Measurements from ENCODE around the gene RYR1.
"Not testable (repeated sequence)": the region's sequence is repeated elsewhere in the genome, so short reads cannot be mapped to it uniquely, and the experiment has no call there.

Gene RYR1

DNA sequence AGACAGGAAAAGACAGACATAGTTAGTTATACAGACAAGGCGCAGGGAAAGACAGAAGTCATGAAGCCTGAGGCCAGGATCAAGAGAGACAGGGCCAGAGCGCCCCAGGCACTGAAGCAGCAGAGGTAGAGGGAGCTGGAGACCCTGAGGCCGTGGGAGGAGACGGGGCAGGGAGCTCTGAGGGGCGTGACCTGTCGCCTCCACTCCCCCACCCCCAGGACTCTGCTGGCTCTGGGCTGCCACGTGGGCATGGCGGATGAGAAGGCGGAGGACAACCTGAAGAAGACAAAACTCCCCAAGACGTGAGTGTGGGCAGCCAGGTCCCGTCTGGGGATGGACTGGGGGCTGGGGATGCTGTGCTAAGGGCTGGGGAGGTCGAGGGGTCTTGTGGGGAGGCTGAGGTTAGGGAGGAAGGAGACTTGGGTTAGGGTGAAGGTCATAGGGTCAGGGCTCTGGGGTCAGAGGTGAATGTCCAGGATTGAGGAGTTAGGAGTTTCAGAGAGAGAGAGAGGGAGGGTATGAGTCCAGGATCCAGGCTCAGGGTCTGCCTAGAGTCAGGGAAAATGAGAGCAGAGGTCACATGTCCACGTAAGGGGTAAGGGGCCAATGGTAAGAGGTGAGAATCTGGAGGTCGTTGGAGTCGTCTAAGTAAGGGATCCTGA is 31.1 kb downstream of the RYR1 start:
- DNase-seq = no peak

DNA sequence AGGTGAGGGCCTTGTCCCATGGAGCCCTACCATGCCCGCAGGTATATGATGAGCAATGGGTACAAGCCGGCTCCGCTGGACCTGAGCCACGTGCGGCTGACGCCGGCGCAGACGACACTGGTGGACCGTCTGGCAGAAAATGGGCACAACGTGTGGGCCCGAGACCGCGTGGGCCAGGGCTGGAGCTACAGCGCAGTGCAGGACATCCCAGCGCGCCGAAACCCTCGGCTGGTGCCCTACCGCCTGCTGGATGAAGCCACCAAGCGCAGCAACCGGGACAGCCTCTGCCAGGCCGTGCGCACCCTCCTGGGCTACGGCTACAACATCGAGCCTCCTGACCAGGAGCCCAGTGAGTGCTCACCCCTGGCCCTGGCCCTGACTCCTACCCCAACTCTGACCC is 32.6 kb downstream of the RYR1 start:
- no peak for DNase-seq

DNA sequence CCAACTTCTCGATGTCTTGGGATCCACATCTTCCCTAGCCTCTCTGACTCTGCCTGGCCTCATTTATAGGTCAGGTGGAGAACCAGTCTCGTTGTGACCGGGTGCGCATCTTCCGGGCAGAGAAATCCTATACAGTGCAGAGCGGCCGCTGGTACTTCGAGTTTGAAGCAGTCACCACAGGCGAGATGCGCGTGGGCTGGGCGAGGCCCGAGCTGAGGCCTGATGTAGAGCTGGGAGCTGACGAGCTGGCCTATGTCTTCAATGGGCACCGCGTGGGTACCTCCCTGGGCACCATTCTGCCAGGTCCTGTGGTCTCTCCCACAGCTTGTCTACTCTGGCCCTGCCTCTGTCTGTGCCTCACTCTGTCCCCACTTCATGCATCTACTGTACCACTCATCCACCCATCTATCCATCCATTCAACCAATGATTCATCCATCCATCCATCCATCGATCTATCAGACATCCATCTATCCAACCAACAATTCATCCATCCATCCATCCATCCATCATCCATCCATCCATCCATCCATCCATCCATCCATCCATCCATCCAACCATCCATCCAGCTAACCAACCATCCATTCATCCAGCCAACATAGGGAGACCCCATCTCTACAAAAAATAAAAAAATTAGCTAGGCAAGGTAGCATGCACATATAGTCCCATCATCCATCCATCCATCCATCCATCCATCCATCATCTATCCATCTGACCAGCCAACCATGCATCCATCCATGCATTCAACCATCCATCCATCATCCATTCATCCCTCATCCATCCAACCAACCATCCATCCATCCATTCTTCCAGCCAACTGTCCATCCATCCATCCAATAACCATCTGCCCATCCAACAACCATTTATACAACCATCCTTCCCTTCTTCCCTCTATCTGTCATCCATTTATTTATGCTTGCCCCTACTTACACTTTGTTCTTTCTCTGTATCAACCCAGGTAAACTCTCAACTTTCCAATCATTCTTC is 34.3 kb downstream of the RYR1 start:
- no peak for DNase-seq

DNA sequence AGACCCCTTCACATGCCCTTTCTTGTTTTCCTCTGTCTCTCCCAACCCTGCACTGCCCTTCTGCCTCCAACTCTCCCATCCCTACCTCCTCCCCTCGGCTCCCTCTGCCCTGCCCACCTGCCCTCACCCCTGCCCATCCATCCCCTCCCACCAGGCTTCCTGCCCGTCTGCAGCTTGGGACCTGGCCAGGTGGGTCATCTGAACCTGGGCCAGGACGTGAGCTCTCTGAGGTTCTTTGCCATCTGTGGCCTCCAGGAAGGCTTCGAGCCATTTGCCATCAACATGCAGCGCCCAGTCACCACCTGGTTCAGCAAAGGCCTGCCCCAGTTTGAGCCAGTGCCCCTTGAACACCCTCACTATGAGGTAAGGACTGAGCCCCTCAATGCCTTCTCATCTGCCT is 35.7 kb downstream of the RYR1 start:
- no peak for DNase-seq

DNA sequence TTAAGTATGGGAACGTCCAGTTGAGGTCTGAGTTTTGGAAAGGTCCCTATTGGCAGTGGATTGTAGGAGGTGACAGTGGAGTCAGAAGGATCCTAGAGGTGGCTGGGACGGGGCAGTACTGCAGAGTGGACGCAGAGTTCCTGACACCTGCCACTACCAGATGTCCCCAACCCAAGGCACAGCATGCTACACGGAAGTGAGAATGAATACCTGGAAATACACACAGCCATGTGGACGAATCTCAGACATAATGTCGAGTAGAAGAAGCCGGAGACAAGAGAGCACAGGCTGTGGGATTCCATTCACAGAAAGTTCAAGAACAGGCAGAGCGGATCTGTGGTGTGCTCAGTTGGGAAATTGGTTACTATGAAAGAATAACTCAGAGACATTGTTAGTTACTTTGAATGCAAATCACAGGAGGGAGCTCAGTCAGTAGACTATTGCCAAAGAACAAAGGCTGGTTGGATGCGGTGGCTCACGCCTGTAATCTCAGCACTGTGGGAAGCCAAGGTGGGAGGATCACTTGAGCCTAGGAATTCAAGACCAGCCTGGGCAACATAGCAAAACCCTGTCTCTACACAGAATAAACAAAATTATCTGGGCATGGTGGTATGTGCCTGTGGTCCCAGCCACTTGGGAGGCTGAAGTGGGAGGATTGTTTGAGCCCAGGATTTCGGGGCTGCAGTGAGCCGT is 37.4 kb downstream of the RYR1 start:
- no peak for DNase-seq

DNA sequence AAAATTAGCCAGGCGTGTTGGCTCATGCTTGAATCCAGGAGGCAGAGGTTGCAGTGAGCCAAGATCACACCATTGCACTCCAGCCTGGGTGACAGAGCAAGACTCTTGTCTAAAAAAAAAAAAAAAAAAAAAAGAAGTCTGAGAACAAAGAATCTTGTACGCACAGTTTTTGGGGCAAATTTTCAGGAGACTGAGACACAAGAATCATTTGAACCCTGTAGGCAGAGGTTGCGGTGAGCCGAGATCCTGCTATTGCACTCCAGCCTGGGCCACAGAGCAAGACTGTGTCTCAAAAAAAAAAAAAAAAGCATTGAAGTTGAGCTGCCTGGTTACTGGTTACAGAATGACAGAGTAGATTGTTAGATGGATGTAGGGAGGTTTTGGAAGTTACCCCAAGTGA is 39.2 kb downstream of the RYR1 start:
- not testable (repeated sequence) for DNase-seq

DNA sequence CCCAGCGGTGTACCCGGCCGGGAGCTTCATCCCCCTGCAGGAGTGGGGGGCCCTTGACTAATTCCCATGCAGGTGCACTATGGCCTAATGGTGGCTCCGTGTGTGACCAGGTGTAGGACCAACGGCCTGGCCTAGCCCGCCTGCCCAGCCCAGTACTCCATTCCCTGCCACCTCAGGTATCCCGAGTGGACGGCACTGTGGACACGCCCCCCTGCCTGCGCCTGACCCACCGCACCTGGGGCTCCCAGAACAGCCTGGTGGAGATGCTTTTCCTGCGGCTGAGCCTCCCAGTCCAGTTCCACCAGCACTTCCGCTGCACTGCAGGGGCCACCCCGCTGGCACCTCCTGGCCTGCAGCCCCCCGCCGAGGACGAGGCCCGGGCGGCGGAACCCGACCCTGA is 39.7 kb downstream of the RYR1 start:
- no peak for DNase-seq

DNA sequence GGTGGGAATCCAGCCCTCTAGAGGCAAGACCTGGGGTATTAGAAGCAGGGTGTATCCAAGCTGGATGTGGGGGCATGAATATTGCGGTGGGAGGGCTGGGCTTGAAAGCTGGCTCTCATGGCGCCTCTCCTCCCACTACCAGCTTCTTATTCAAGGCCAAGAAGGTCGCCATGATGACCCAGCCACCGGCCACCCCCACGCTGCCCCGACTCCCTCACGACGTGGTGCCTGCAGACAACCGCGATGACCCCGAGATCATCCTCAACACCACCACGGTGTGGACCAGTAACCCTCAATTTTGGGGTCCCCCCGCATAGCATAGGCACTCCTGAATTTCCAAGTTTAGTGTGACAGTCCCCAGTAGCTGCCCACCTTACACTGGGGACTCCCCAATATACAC is 41.7 kb downstream of the RYR1 start:
- no peak for DNase-seq

DNA sequence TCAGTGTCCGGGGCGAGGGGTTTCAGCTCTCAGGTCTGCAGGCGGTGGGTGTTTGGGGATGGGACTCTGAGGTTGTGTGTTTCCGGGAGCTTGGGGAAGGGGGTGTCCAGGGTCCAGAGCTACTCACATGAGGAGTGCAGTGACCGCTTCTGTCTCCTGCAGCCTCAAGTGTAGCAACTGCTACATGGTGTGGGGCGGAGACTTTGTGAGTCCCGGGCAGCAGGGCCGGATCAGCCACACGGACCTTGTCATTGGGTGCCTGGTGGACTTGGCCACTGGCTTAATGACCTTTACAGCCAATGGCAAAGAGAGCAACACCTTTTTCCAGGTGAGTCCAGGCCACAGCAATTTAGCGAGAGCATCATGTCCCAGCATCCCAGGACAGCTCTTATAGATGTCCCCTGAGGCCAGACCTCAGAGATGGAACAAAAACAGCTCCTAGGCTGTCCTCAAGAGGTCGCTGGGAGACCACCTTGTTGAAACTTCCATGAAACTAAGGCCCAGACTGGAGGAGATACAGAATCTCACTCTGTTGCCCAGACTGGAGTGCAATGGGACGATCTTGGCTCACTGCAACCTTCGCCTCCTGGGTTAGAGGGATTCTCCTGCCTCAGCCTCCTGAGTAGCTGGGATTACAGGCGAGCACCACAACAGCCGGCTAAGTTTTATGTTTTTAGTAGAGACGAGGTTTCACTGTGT is 44.9 kb downstream of the RYR1 start:
- DNase-seq = no peak

DNA sequence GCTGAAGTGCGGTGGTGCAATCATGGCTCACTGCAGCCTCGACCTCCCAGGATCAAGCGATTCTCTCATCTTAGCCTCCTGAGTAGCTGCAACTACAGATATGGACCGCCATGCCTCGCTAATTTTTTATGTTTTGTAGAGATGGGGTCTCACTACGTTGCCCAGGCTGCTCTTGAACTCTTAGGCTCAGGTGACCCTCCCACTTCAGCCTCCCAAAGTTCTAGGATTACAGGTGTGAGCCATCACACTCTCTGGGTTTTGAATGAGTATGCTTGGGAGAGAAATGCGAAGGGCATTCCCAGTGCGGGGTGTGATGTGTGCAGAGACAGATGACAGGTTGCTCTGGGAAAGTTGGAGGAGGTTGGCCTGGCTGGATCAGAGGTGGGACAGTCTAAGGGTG is 49.0 kb downstream of the RYR1 start:
- no peak for DNase-seq

DNA sequence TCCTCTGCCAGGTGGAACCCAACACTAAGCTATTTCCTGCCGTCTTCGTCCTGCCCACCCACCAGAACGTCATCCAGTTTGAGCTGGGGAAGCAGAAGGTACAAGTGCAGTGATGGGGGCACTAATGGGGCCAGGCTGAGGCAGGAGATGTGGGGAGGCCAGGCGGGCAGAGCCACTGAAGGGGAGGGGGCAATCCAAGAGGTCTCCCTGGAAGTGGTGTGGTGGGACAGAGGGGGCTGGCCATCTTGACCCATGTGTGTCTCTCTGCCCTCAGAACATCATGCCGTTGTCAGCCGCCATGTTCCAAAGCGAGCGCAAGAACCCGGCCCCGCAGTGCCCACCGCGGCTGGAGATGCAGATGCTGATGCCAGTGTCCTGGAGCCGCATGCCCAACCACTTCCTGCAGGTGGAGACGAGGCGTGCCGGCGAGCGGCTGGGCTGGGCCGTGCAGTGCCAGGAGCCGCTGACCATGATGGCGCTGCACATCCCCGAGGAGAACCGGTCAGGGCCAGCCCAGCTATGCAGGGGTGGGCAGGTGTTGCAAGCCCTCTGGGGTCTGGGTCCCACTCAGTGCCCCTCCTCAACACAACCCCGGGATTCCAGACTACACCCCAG is 49.6 kb downstream of the RYR1 start:
- DNase-seq = no peak

DNA sequence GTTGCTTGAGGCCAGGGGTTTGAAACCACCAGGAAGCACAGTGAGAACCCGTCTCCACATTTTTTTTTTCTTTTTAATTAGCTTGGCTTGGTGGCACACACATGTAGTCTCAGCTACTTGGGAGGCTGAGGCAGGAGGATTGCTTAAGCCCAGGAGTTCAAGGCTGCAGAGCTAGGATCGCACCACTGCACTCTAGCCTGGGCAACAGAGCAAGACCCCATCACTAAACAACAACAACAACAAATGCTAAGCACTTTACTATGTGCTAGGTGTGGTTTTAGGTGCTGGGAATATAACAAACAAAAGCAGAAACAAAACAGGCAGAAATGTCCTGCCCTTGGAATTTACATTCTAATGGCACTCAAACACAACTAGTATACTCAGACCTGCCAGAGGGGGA is 51.3 kb downstream of the RYR1 start:
- no peak for DNase-seq

DNA sequence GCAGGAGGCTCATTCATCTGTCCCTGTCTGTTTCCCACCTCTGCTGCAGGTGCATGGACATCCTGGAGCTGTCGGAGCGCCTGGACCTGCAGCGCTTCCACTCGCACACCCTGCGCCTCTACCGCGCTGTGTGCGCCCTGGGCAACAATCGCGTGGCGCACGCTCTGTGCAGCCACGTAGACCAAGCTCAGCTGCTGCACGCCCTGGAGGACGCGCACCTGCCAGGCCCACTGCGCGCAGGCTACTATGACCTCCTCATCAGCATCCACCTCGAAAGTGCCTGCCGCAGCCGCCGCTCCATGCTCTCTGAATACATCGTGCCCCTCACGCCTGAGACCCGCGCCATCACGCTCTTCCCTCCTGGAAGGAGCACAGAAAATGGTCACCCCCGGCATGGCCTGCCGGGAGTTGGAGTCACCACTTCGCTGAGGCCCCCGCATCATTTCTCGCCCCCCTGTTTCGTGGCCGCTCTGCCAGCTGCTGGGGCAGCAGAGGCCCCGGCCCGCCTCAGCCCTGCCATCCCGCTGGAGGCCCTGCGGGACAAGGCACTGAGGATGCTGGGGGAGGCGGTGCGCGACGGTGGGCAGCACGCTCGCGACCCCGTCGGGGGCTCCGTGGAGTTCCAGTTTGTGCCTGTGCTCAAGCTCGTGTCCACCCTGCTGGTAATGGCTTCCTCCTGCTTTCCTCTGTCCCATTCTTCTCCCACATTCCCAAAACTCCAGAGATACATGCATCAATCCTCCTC is 52.2 kb downstream of the RYR1 start:
- no peak for DNase-seq

DNA sequence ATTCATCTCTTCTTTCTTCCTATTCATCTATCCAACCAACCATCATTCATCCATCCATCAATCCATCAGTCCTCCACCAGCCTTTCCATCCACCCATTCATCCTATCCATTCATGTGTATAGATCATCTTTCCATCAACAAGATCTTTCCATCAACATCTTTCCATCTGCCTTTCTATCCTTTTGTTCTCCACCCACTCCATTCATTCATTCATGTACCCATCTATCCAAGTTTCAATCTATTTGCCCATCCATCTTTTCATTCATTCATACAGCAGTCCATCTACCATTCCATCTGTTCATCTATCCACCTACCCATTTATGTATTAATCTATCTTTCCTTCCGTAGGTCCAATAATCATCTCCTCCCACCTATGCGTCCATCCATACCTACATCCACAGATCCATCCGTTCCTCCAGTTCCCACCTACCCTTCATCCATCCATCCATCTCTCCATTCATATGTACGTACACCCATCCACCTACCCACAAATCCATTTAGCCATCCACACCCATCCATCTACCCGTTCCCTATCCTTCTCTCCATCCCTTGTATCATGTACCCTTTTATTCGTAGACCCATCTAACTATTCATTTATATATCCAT is 53.3 kb downstream of the RYR1 start:
- DNase-seq = no peak

DNA sequence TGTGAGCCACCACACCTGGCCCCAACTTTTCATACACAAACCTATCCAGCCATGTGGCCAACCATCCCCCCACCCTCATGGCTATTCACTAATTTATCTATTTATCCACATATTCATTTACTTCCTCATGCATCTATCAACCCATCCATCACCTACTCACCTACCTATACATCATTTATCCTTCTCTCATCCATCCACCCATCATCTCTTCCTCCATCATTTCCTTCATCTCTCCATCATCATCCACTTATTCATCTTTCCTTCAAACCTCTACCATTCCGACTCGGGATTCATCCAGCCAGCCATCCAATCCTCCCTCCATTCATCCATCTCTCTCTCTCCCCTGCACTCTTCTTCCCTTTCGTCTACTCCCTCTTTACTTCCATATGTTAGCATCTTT is 54.6 kb downstream of the RYR1 start:
- no peak for DNase-seq

DNA sequence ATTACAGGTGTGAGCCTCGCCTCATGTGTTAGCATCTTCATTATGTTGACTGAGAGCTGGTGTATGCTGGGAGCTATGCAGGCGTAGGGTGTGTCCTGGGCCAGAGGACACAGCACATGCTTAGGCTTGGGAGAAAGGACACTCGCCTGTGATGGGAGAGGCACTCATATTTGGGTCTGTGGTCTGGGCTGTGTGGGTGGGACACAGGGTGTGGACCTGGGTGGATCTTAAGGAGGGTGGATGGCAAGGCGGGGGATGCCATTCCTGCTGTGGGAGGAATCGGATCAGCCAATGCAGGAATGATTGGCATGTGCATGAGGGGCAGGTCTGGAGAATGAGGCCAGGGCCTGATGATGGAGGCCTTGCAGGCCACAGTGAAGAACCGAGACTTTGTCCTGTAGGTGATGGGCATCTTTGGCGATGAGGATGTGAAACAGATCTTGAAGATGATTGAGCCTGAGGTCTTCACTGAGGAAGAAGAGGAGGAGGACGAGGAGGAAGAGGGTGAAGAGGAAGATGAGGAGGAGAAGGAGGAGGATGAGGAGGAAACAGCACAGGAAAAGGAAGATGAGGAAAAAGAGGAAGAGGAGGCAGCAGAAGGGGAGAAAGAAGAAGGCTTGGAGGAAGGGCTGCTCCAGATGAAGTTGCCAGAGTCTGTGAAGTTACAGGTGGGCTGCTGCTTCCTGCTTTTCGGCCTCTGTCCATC is 55.4 kb downstream of the RYR1 start:
- DNase-seq = no peak

DNA sequence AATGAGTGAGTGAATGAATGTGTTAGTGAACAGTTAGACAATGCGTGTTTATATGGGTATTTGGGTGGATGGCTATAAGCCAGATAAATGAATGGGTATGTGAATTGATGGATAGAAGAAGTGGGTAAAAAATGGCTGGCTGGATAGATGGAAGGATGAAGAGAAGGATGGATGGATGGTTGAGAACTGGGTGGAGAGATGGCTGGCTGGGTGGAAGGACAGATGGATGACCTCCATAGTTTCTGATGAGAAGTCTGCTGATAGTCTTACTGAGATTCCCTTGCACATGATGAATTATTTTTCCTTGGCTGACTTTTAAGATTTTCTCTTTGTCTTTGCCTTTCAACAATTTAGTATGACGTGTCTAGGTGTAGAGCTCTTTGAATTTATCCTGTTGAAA is 57.4 kb downstream of the RYR1 start:
- no peak for DNase-seq

DNA sequence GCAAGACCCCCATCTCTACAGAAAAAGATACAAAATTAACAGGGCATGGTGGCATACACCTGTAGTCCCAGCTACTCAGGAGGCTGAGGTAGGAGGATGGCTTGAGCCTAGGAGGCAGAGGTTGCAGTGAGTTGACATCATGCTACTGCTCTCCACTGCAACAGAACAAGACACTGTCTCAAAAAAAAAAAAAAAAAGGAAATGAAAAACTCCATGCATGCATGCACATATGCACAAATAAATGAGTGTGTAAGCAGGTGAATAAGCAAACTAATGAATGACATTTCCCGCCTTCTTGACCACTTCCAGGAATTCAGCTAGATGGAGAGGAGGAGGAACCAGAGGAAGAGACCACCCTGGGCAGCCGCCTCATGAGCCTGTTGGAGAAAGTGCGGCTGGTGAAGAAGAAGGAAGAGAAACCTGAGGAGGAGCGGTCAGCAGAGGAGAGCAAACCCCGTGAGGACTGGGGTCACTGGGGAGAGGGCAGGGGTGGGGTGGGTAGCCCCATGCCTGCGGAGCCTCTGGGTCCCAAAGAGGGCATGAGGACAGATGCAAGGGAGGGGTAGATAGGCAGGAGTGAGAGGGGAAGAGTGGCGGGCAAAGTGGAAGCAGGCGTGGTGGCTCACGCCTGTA is 58.8 kb downstream of the RYR1 start:
- DNase-seq = no peak

DNA sequence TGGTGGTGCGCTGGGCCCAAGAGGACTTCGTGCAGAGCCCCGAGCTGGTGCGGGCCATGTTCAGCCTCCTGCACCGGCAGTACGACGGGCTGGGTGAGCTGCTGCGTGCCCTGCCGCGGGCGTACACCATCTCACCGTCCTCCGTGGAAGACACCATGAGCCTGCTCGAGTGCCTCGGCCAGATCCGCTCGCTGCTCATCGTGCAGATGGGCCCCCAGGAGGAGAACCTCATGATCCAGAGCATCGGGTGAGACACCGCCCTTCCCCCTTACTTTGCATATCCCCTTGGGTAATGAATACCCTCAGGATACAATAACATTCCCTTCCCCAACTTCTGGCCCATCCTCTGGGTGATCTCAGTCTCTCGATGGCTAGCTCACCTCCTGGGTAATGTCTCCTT is 60.9 kb downstream of the RYR1 start:
- no peak for DNase-seq

DNA sequence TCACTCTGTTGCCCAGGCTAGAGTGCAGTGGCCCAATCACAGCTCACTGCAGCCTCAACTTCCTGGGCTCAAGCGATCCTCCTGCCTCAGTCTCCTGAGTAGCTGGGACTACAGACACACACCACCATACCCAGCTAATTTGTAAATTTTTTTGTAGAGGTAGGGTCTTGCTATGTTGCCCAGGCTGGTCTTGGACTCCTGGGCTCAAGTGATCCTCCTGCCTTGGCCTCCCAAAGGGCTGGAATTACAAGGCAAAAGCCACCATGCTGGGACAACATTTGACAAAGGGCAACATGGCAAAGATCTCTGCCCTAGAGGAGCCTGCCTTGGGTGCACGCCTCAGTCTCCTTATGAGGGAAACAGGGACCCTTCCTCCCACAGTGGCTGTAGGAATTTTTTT is 61.9 kb downstream of the RYR1 start:
- DNase-seq = not testable (repeated sequence)

All from NCI-H187 (cell line).